ENCODE data around the gene PGLYRP1. TPM values are rescaled to one million over a fixed set of nuclear protein-coding genes. Genes with fewer than 3 reads are reported as not detected.
A peak's percentile ranks its signal among the peaks of the same experiment; 100 is the strongest.

Gene PGLYRP1
- total RNA-seq, 4 donors from 2014 or later, result not detected

- no peak for ATAC-seq
- no peak overlapping the region for H3K4me3 ChIP-seq
- DNase-seq, result peak in 1 of 2 donors; percentile 40
- no peak overlapping the region for H3K27ac ChIP-seq
- H3K36me3 ChIP-seq, result no peaks in the 10 kb centered on the region
- intact Hi-C loops (cut with DNase I; ENCODE audit: low total_unique reads), result no loop called here
- in situ Hi-C loops (cut with MboI; ENCODE audit: low sequenced_read_pairs in 4 of 4), result no loop called here
- peaks cover 0 to 6% of the 10 kb centered on the region in 2 donors for H3K4me1 ChIP-seq
- peaks cover 0 to 4% (median 0%) of the 10 kb centered on the region in 3 donors for H3K27me3 ChIP-seq
- H3K9me3 ChIP-seq, result no peaks in the 10 kb centered on the region
- TF ChIP-seq CTCF (IDR thresholded peaks at IDR 0.05 in 4 of 5, conservative IDR thresholded peaks at IDR 0.05 in 1 of 5) (no peak), POLR2A (IDR thresholded peaks at IDR 0.05) (no peak)
Observed at GRCh38 chr19:45990113-45990728, 32.6 kb downstream of the PGLYRP1 start.

GRCh38 chr19:45985321-45985720 lies 37.5 kb downstream of the PGLYRP1 start:
- ATAC-seq, result no peak

GRCh38 chr19:45981350-45981749 lies 41.5 kb downstream of the PGLYRP1 start:
- Histone ChIP-seq H3K4me3 (no peak overlapping the region), H3K9me3 (no peaks in the 10 kb centered on the region), H3K4me1 (no peaks in the 10 kb centered on the region), H3K27me3 (peaks cover 0 to 12% (median 5%) of the 10 kb centered on the region in 3 donors), H3K27ac (no peak overlapping the region), H3K36me3 (no peaks in the 10 kb centered on the region)
- no peak for DNase-seq
- no peak for ATAC-seq
- intact Hi-C loops (cut with DNase I; ENCODE audit: low total_unique reads) (no loop called here), in situ Hi-C loops (cut with MboI; ENCODE audit: low sequenced_read_pairs in 4 of 4) (no loop called here)
- TF ChIP-seq POLR2A (IDR thresholded peaks at IDR 0.05), result no peak
- TF ChIP-seq CTCF (IDR thresholded peaks at IDR 0.05 in 4 of 5, conservative IDR thresholded peaks at IDR 0.05 in 1 of 5), result no peak

More at GRCh38 chr19:45985321-45985720, 37.5 kb downstream of the PGLYRP1 start:
- intact Hi-C loops (cut with DNase I; ENCODE audit: low total_unique reads), result no loop called here
- Histone ChIP-seq H3K36me3 (no peaks in the 10 kb centered on the region), H3K4me1 (no peaks in the 10 kb centered on the region), H3K27me3 (peaks cover 0 to 9% (median 9%) of the 10 kb centered on the region in 3 donors), H3K27ac (no peak overlapping the region), H3K4me3 (no peak overlapping the region), H3K9me3 (no peaks in the 10 kb centered on the region)
- in situ Hi-C loops (cut with MboI; ENCODE audit: low sequenced_read_pairs in 4 of 4), result no loop called here
- DNase-seq, result no peak
- TF ChIP-seq POLR2A (IDR thresholded peaks at IDR 0.05), result no peak
- TF ChIP-seq CTCF (IDR thresholded peaks at IDR 0.05 in 4 of 5, conservative IDR thresholded peaks at IDR 0.05 in 1 of 5), result no peak

- no peak for TF ChIP-seq CTCF (IDR thresholded peaks at IDR 0.05 in 4 of 5, conservative IDR thresholded peaks at IDR 0.05 in 1 of 5)
- no peak for TF ChIP-seq POLR2A (IDR thresholded peaks at IDR 0.05)
- no peak for DNase-seq
- Histone ChIP-seq H3K4me3 (no peak overlapping the region), H3K36me3 (no peaks in the 10 kb centered on the region), H3K4me1 (no peaks in the 10 kb centered on the region), H3K27me3 (peaks cover 23 to 27% (median 26%) of the 10 kb centered on the region in 3 donors), H3K9me3 (no peaks in the 10 kb centered on the region), H3K27ac (no peak overlapping the region)
- ATAC-seq, result no peak
- intact Hi-C loops (cut with DNase I; ENCODE audit: low total_unique reads) (no loop called here), in situ Hi-C loops (cut with MboI; ENCODE audit: low sequenced_read_pairs in 4 of 4) (no loop called here)
Observed at GRCh38 chr19:45978156-45978555, 44.7 kb downstream of the PGLYRP1 start.

GRCh38 chr19:45976178-45976577 lies 46.7 kb downstream of the PGLYRP1 start:
- Histone ChIP-seq H3K9me3 (no peaks in the 10 kb centered on the region), H3K27ac (no peak overlapping the region), H3K4me3 (no peak overlapping the region), H3K4me1 (no peaks in the 10 kb centered on the region), H3K36me3 (no peaks in the 10 kb centered on the region), H3K27me3 (peaks cover 40 to 43% (median 42%) of the 10 kb centered on the region in 3 donors)
- intact Hi-C loops (cut with DNase I; ENCODE audit: low total_unique reads), result no loop called here
- DNase-seq (no peak), ATAC-seq (no peak)
- in situ Hi-C loops (cut with MboI; ENCODE audit: low sequenced_read_pairs in 4 of 4), result no loop called here
- TF ChIP-seq CTCF (IDR thresholded peaks at IDR 0.05 in 4 of 5, conservative IDR thresholded peaks at IDR 0.05 in 1 of 5), result no peak
- no peak for TF ChIP-seq POLR2A (IDR thresholded peaks at IDR 0.05)
